ENCODE data around the gene THBD.

GRCh38 chr20:23048283-23049200 lies 930 bp downstream of the THBD start:
- TF ChIP-seq FOXM1 (IDR thresholded peaks at IDR 0.05; ENCODE audit: borderline replicate concordance, low read depth) (no peak), YY1 (IDR thresholded peaks at IDR 0.05; ENCODE audit: low read depth) (no peak)

Measured in Ishikawa (cell line).